ENCODE measurements around the gene HECTD1. TPM values are rescaled to one million over a fixed set of nuclear protein-coding genes. Genes with fewer than 3 reads are reported as not detected.

HECTD1 gene
- total and polyA plus RNA-seq, 12 donors: 49.5 to 189 (median 151) TPM

DNA sequence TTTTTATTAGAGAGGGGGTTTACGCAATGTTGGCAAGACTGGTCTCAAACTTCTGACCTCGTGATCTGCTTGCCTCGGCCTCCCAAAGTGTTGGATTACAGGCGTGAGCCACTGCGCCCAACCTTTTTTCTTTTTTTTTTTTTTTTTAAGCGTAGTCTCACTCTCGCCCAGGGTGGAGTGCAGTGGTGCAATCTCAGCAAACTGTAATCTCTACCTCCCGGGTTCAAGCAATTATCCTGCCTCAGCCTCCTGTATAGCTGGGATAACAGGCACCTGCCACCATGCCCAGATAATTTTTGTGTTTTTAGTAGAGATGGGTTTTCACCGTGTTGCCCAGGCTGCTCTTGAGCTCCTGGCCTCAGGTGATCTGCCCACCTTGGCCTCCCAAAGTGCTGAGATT is 8.8 kb upstream of the HECTD1 start:
- no peaks in the 10 kb centered on the region for H3K36me3 ChIP-seq
- intact Hi-C loops (cut with DNase I): no loop called here
- no peak overlapping the region for H3K27ac ChIP-seq
- DNase-seq (no peak), ATAC-seq (no peak)
- no peaks in the 10 kb centered on the region for H3K9me3 ChIP-seq
- TF ChIP-seq, protein P1, sequence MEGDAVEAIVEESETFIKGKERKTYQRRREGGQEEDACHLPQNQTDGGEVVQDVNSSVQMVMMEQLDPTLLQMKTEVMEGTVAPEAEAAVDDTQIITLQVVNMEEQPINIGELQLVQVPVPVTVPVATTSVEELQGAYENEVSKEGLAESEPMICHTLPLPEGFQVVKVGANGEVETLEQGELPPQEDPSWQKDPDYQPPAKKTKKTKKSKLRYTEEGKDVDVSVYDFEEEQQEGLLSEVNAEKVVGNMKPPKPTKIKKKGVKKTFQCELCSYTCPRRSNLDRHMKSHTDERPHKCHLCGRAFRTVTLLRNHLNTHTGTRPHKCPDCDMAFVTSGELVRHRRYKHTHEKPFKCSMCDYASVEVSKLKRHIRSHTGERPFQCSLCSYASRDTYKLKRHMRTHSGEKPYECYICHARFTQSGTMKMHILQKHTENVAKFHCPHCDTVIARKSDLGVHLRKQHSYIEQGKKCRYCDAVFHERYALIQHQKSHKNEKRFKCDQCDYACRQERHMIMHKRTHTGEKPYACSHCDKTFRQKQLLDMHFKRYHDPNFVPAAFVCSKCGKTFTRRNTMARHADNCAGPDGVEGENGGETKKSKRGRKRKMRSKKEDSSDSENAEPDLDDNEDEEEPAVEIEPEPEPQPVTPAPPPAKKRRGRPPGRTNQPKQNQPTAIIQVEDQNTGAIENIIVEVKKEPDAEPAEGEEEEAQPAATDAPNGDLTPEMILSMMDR (IDR thresholded peaks at IDR 0.05): no peak
- WGBS, 2 donors: 92 to 94% methylated on average over 9 of the region's 9 CpGs
- no peak overlapping the region for H3K4me3 ChIP-seq
- no peaks in the 10 kb centered on the region for H3K4me1 ChIP-seq
- no peaks in the 10 kb centered on the region for H3K27me3 ChIP-seq

DNA sequence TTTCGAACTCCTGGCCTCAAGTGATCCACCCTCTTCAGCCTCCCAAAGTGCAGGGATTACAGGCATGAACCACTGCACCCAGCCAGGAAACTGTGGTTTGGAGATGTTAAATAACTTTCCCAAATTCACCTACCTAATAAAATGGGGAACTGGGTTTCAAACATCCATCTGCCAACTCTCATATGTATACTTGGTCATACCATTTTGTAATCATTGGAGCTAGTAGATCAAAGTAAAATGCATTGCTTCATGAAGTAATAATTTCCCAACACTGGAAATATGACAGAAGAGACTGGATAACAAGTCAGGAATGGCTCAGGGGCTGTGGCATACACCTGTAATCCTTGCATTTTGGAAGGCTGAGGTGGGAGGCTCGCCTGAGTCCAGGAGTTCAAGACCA is 5.3 kb upstream of the HECTD1 start:
- H3K9me3 ChIP-seq: no peaks in the 10 kb centered on the region
- 92 to 97% methylated on average over 2 of the region's 2 CpGs for WGBS, 2 donors
- DNase-seq (no peak), ATAC-seq (no peak)
- no peak overlapping the region for H3K27ac ChIP-seq
- H3K36me3 ChIP-seq: no peaks in the 10 kb centered on the region
- no peaks in the 10 kb centered on the region for H3K27me3 ChIP-seq
- H3K4me3 ChIP-seq: no peak overlapping the region
- TF ChIP-seq, protein P1 (IDR thresholded peaks at IDR 0.05): no peak
- H3K4me1 ChIP-seq: peaks cover 3 to 12% (median 8%) of the 10 kb centered on the region in 9 donors
- intact Hi-C loops (cut with DNase I): no loop called here

DNA sequence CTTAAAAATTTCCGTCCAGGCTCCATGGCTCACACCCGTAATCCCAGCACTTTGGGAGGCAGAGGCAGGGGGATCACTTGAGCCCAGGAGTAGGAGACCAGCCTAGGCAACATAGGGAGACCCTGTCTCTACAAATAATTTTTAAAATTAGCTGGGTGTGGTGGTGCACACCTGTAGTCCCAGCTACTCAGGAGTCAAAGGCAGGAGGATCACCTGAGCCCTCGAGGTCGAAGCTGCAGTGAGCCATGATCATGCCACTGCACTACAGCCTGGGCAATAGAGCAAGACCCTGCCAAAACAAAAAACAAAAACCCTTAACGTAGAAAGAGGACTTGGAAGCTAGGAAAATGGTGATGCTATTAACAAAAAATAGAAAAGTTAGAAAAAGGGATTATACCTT is 2.0 kb upstream of the HECTD1 start:
- peaks cover 0 to 7% (median 0%) of the 10 kb centered on the region in 9 donors for H3K36me3 ChIP-seq
- peak overlapping the region in 3 of 10 donors; percentile 99 for H3K27ac ChIP-seq
- peaks cover 4 to 31% (median 26%) of the 10 kb centered on the region in 9 donors for H3K4me1 ChIP-seq
- WGBS, 2 donors: 97% methylated on average over 5 of the region's 5 CpGs
- no peaks in the 10 kb centered on the region for H3K9me3 ChIP-seq
- TF ChIP-seq, protein P1 (IDR thresholded peaks at IDR 0.05): no peak
- no peak for DNase-seq
- intact Hi-C loops (cut with DNase I): loop anchor here in 4 of 10 donors (5.0 to 10.0 kb wide), 4 partner anchors 85 to 185 kb away; partner anchors contain the start of genes AP4S1 (in 1 of the 4) and STRN3 (in 1 of the 4)
- ATAC-seq: no peak
- no peak overlapping the region for H3K4me3 ChIP-seq
- no peaks in the 10 kb centered on the region for H3K27me3 ChIP-seq

DNA sequence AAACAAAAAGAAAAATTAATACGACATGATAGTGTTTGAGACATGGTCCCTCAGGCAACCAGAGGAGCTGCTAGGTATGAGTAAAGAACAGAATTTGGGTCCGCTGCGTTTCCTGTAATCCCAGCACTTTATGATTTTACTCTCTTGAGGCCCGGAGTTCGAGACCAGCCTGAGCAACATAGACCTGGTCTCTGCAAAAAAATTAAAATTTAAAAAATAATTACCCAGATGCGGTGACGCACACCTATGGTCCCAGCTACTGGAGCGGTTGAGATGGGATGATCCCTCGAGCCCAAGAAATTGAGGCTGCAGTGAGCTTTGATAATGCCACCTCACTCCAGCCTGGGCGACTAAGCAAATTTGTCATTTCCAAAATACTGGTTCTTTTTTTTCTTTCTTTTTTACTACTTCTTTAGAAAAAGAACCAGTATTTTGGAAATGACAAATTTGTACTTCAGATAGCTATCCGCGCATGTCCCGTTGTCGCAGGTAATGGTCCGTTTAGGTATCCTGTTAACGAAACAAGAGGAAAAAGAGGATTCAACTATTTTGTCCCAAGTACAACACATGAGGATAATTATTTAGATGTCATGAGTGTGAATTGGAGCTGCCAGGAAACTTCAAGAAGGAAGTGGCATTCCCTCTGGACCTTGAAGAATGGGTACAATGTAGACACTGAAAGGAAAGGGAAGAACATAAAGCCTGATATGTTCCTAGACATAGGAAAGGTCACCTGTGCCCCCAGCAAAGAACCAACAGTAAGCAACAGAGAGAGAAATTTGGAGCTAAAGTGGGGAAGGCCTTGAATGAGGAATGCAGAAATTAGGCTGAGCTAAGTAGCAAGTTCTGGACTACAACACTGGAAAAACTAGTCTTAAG is 1.2 kb upstream of the HECTD1 start:
- peaks cover 4 to 34% (median 29%) of the 10 kb centered on the region in 9 donors for H3K4me1 ChIP-seq
- peak overlapping the region; percentile 93 to 100 (median 99) for H3K27ac ChIP-seq
- ATAC-seq (no peak), DNase-seq (no peak)
- 70 to 71% methylated on average over 16 of the region's 16 CpGs for WGBS, 2 donors
- TF ChIP-seq, protein P1 (IDR thresholded peaks at IDR 0.05): no peak
- intact Hi-C loops (cut with DNase I): loop anchor here in 4 of 10 donors (5.0 to 10.0 kb wide), 4 partner anchors 86 to 184 kb away; partner anchors contain the start of genes AP4S1 (in 1 of the 4) and STRN3 (in 1 of the 4)
- peaks cover 0 to 15% (median 0%) of the 10 kb centered on the region in 9 donors for H3K36me3 ChIP-seq
- H3K4me3 ChIP-seq: peak overlapping the region; percentile 36 to 99 (median 90)
- H3K9me3 ChIP-seq: peaks cover 0 to 4% (median 0%) of the 10 kb centered on the region in 11 donors
- no peaks in the 10 kb centered on the region for H3K27me3 ChIP-seq

All from heart right ventricle (tissue), 16 donors.